Lower lobe of right lung (tissue), 2 donors: Measurements from ENCODE around the gene INPP4A. TPM values are rescaled to one million over a fixed set of nuclear protein-coding genes. Genes with fewer than 3 reads are reported as not detected.

Experiments
- ATAC-seq, 2 donors: fragments of 200-7000 bp; cut with Tn5 transposase; one replicate each; pipeline ENCODE4 v1.9.1; 2020 to 2022; ENCODE audit warnings: mild to moderate bottlenecking in 2 of 2, moderate library complexity in 2 of 2
- DNase-seq: peaks from one replicate; pipeline ENCODE4 v3.0.0-alpha.2; 2020
- H3K27ac ChIP-seq: fragments of 200-600 bp; one replicate; pipeline ENCODE4 v1.8.0; 2022
- H3K27me3 ChIP-seq: fragments of 200-600 bp; one replicate; pipeline ENCODE4 v1.8.0; 2022; ENCODE audit warnings: low read depth
- H3K36me3 ChIP-seq: fragments of 200-600 bp; one replicate; pipeline ENCODE4 v1.8.0; 2022; ENCODE audit warnings: mild to moderate bottlenecking
- H3K4me1 ChIP-seq: fragments of 200-600 bp; one replicate; pipeline ENCODE4 v1.8.0; 2022
- H3K4me3 ChIP-seq: fragments of 200-600 bp; one replicate; pipeline ENCODE4 v1.8.0; 2022; ENCODE audit warnings: mild to moderate bottlenecking
- H3K9me3 ChIP-seq: fragments of 200-600 bp; one replicate; pipeline ENCODE4 v1.8.0; 2022
- intact Hi-C: fragments of 100-400 bp; cut with DNase I; formaldehyde crosslinking; loops from one replicate; pipeline ENCODE4 v1.11.0; 2022
- total RNA-seq: library from RNA; stranded (reverse); fragmentation: NEBNext Ultra II Directional; extraction: Animal tissue kit (Norgen Biotek cat#: 25700); gene quantifications from one replicate; pipeline ENCODE4 v1.2.1, GENCODE V29; 2021
- TF ChIP-seq, protein P1 (sequence below): fragments of 200-600 bp; IDR thresholded peaks from one replicate; pipeline ENCODE4 v1.8.0; 2022; ENCODE audit warnings: antibody characterized with exemption, mild to moderate bottlenecking
- donor health status: DM: no; HTN: yes; CAD: no; lungs with severe emphysema.

Gene INPP4A
- total RNA-seq, 1 donor from 2014 or later = 35.6 TPM

DNA sequence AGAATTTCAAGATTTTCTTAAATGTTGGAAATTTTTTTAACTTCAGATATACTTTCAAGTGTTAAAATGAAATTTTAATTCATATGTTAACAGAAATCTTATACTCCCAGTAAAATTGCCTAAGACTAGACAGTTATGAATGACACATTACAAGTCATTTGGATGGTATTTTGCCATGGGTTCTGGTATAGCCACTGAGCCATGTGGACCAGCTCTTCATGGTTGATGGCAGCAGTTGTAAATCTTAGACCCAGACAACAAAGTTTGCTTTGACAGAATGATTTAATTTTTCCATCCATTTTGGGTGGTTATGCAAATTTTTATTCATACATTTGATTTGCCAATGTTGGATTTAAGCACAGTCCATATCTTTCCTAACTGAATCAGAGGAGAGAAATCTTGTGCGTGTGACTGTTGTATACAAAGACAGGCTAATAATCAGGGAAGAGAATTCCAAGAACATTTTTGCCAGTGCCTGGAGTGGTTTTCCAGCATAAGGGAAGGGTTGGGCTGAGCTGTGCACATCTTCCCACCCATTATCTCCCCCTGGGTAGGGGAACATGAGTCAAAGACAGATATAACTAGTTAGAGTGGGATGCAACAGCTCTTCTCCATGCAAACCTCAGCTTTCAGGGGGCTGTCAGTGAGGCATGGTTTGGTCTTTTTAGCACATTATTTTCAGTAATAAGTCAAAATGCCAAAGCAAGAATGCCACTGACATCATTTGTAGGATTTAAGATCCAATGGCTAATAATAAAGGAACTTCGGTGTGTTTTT lies 28.1 kb upstream of the INPP4A start:
- Histone ChIP-seq H3K9me3 (no peaks in the 10 kb centered on the region), H3K27ac (no peak overlapping the region), H3K36me3 (no peaks in the 10 kb centered on the region), H3K27me3 (no peaks in the 10 kb centered on the region), H3K4me1 (no peaks in the 10 kb centered on the region), H3K4me3 (no peak overlapping the region)
- TF ChIP-seq, protein P1, sequence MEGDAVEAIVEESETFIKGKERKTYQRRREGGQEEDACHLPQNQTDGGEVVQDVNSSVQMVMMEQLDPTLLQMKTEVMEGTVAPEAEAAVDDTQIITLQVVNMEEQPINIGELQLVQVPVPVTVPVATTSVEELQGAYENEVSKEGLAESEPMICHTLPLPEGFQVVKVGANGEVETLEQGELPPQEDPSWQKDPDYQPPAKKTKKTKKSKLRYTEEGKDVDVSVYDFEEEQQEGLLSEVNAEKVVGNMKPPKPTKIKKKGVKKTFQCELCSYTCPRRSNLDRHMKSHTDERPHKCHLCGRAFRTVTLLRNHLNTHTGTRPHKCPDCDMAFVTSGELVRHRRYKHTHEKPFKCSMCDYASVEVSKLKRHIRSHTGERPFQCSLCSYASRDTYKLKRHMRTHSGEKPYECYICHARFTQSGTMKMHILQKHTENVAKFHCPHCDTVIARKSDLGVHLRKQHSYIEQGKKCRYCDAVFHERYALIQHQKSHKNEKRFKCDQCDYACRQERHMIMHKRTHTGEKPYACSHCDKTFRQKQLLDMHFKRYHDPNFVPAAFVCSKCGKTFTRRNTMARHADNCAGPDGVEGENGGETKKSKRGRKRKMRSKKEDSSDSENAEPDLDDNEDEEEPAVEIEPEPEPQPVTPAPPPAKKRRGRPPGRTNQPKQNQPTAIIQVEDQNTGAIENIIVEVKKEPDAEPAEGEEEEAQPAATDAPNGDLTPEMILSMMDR = no peak
- intact Hi-C loops = no loop called here
- DNase-seq = no peak
- ATAC-seq = no peak

DNA sequence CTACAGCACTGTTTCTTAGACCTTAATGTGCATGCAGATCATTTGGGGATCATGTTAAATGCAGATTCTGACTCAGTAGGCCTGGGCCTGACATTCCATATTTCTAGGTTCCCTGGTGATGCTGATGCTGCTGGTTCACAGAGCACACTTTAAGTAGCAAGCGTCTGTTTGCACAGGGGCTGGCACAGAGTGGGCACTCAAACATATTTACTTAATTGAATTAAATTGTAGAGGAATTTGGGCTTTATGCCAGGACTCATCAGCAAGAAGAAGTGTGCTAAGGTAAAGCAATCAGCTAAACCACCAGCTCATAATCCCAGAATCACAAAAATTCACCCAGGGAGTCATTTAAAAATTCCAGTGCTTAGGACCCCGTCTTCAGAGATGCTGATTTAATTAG lies 25.1 kb upstream of the INPP4A start:
- intact Hi-C loops = no loop called here

DNA sequence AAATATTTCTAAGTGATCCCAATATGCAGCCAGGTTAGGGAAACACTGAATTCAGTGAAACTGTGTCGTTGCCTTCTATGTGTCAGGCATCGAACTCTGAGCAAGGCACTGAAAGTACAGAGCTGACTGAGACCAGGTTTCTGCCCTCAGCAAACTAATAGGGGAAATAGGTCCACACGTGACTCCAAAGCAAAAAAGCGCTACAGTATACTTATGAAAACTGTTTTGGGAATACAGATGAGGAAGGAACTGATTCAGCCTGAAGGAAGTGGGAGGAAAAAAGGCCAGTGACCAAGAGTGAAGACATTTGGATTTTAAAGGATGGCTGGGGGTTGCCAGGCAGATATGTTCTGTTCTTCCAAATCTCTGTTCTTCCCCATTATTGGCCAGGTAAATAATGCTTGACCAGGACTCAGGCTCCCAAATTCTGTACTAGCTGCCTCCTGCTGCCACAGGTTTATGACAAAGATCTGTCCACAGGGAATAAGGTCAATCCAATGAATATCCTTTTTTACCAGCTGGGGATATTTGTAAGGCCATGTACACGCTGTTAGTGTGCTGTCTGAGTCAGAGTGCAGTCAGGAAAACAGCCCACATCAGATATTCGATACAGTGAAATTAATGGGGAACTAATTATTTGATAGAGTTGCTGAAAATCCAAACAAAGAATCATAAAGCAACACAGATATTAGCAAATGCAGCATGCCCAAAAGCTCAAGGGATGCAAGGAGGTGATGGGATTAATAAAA lies 24.5 kb upstream of the INPP4A start:
- TF ChIP-seq, protein P1 = no peak
- intact Hi-C loops = no loop called here
- Histone ChIP-seq H3K36me3 (no peaks in the 10 kb centered on the region), H3K27ac (no peak overlapping the region), H3K4me3 (no peak overlapping the region), H3K4me1 (no peaks in the 10 kb centered on the region), H3K9me3 (peaks cover 8% of the 10 kb centered on the region), H3K27me3 (no peaks in the 10 kb centered on the region)
- no peak for ATAC-seq
- DNase-seq = no peak

More for the DNA sequence above, 25.1 kb upstream of the INPP4A start:
- Histone ChIP-seq H3K36me3 (no peaks in the 10 kb centered on the region), H3K9me3 (peaks cover 8% of the 10 kb centered on the region), H3K4me1 (no peaks in the 10 kb centered on the region), H3K27me3 (no peaks in the 10 kb centered on the region), H3K27ac (no peak overlapping the region), H3K4me3 (no peak overlapping the region)
- TF ChIP-seq, protein P1 = no peak
- ATAC-seq (no peak), DNase-seq (no peak)

DNA sequence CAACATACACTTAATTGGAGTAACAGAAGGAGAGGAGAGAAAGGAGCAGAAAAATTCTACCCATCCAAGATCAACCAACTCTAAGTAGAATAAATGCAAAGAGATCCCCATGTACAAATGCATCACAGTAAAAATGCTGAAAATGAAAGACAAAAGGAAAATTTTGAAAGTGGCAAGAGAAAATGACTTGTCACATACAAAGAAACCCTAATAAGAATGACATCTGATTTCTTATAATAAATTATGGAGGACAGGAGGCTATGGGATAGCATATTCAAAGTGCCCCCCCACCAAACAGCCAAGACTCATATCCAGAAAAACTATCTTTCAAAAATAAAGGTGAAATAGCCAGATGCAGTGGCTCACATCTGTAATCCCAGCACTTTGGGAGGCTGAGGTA lies 22.2 kb upstream of the INPP4A start:
- DNase-seq (no peak), ATAC-seq (no peak)
- Histone ChIP-seq H3K4me3 (no peak overlapping the region), H3K36me3 (no peaks in the 10 kb centered on the region), H3K4me1 (no peaks in the 10 kb centered on the region), H3K27ac (no peak overlapping the region), H3K9me3 (peaks cover 8% of the 10 kb centered on the region), H3K27me3 (no peaks in the 10 kb centered on the region)
- TF ChIP-seq, protein P1 = no peak
- intact Hi-C loops = no loop called here

DNA sequence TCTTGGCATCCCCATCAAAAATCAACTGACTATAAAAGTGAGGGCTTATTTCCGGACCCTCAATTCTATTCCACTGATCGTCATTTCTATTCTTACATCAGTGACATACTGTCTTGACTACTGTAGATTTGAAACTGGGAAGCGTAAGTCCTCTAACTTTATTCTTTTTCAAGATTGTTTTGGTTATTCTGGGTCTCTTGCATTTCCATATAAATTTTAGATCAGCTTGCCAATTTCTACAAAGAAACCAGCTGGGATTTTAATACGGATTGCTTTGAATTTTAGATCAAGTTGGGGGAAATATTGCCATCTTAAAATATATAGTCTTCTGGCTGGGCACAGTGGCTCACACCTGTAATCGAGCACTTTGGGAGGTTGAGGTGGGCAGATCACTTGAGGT lies 17.9 kb upstream of the INPP4A start:
- ATAC-seq (no peak), DNase-seq (no peak)
- intact Hi-C loops = no loop called here
- Histone ChIP-seq H3K27me3 (no peaks in the 10 kb centered on the region), H3K36me3 (no peaks in the 10 kb centered on the region), H3K9me3 (peaks cover 8% of the 10 kb centered on the region), H3K4me1 (no peaks in the 10 kb centered on the region), H3K4me3 (no peak overlapping the region), H3K27ac (no peak overlapping the region)
- TF ChIP-seq, protein P1 = no peak
